COLO829 (cell line): ENCODE measurements around the gene PAOX.

Experiments used
- DNase-seq: peaks from one replicate; pipeline ENCODE4 v3.0.0; 2012; ENCODE audit warnings: low spot score

Gene PAOX

DNA sequence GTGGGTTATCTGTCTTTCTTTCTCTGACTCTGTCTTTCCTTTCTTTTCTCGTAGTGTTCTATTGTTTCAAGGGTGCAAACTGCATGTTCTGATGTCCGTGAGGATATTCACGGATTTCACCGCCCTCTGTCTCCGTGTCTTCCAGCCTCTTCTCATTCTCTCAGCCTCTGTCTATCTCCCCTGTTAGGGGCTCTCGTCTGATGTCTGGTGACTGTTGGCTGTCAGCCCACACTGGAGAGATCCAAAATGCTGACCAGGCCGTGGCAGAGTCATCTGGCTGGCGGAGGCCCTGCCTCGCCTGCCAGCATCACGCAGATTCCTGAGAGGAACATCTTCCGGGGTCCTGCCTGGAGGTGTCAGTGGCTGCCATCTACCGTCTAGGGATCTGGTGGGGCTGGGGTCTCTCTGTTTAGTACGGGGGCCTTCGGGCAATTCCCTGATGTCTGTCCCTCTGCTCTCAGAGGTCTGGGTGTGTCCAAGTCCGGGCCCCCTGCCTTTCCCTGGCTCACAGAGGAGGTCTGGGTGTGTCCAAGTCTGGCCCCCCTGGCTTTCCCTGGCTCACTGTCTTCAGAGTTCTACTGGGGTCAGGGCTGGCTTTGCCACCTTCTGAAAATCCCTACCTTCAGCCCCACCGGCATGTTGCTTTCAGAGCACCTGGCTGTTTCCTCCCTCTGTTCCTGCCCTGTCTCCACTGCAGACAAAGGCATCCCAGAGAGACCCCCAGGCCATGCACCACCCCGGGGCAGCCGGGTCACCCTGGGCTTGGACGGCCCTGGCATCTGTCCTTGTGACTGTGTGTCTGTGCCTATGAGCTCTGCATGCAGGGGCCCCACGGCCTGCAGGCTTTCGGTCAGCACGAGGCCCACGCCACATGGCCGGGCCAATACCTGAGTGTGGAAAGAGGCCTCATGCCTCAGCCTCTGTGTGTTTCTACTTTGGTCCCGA lies 60.7 kb downstream of the PAOX start:
- no peak for DNase-seq

DNA sequence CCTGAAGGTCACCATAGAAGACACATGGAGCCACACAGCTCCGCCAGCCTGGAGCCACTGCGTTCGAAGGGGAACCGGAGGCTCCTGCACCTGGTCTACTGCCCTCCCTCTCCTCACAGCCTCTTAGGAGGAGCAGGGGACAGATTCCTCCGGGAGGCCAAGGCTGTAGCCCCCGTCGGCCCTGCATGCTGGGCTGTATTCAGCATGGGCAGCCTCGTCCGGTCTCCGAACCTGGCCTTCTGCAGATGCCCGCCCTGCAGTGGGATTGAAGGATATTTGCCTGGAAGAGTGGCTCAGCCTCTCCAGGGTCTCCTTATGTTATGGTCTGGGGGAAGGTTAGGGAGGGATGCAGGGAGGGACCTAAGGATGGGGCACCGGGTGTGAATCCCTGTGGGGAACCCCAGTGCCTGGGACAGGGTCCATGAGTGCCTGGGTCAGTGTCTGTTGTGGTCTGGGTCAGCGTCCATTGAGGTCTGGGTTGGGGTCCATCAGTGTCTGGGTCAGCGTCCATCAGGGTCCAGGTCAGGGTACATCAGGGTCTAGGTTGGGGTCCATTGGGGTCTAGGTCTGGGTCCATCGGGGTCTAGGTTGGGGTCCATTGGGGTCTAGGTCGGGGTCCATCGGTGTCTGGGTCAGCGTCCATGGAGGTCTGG lies 61.7 kb downstream of the PAOX start:
- DNase-seq, result no peak
